HG02678 (cell line): Measurements from ENCODE around the gene SNX24.
A peak's percentile ranks its signal among the peaks of the same experiment; 100 is the strongest.

Experiments
- ATAC-seq: cut with Tn5 transposase; IDR thresholded peaks from one replicate; pipeline ENCODE4 v1.9.1; 2021; ENCODE audit warnings: mild to moderate bottlenecking, moderate library complexity; ENCODE audit not compliant: unreplicated experiment

SNX24 gene

GRCh38 chr5:122915717-122916461, 70.5 kb downstream of the SNX24 start:
- peak; percentile 92 for ATAC-seq

DNA sequence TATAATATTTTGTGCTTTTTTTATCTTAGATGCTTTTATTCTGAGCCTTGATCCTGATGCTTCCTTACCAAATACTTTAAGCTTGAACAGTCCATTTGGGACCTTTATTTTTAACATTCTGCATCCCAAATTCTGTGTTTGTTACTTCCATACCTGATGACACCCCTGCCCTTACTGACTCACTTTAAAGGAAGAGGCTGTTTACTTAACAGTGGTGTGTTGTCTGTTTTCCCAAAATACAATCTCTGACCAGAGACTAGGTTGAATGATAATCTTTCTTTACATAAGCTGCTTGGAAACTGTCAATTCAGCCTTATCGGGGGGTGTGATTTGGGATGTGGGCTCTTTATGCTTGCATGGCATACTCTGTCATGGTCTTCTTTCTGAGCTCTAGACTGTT, 71.1 kb downstream of the SNX24 start:
- ATAC-seq, result no peak

GRCh38 chr5:122919969-122920368, 74.6 kb downstream of the SNX24 start:
- ATAC-seq, result no peak

- no peak for ATAC-seq
Measured at GRCh38 chr5:122921826-122922225, 76.4 kb downstream of the SNX24 start.

- ATAC-seq, result no peak
Measured at GRCh38 chr5:122924203-122924602, 78.8 kb downstream of the SNX24 start.

- ATAC-seq, result no peak
Measured at GRCh38 chr5:122924719-122925395, 79.4 kb downstream of the SNX24 start.

DNA sequence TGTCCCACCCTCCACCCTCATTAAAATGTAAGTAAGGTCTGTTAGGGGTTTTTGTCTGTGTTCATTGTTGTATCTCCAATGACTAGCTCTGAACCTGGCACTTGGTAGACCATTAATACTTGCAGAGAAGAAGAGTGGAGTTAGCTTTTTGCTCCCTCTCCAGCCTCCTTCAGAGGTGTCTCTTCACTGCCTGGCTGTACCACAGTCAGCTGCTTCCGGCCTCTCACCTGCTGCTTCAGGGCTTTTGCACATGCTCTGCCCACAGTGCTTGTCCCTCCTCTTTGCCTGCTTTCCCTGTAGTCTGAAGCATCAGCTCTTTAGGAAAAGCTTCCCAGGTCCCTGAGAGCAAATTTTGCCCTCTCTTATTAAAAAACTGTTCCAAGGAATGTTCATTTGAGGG, 83.6 kb downstream of the SNX24 start:
- no peak for ATAC-seq

GRCh38 chr5:122929980-122930379, 84.6 kb downstream of the SNX24 start:
- ATAC-seq, result no peak

DNA sequence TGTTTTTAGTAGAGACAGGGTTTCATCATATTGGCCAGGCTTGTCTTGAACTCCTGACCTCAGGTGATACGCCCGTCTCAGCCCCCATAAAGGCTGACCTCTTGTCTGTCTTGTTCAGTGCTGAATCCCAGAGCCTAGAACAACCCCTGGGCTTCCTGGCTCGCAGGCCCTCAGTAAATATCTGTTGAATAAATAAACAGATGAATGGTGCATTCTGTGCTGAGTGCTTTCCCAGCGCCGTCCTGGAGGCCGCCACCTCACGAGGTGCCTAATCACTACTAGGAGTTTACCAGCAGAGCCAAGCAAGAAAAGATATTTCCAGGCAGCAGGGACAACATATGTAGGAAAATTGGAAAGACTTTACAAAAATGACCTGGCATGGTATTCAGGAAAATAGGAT, 88.5 kb downstream of the SNX24 start:
- ATAC-seq, result no peak

DNA sequence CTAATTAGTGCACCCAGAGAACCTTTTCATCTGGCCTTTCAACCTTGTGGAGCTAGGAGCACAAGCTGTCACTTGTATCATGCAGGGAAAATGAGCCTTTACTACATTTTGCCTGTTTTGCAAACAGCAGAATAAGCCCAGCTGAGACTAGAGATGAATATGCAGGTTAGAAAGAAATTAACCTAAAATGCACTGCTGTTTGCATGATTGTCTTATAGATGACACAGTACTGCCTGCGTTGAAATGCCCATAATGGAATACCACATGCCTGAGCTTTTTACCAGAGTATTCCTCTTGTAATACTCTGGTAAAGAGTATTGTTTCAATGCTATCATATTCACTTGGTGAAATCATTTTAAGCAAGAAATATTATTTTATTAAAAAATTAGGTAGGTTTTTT, 90.7 kb downstream of the SNX24 start:
- ATAC-seq, result no peak

DNA sequence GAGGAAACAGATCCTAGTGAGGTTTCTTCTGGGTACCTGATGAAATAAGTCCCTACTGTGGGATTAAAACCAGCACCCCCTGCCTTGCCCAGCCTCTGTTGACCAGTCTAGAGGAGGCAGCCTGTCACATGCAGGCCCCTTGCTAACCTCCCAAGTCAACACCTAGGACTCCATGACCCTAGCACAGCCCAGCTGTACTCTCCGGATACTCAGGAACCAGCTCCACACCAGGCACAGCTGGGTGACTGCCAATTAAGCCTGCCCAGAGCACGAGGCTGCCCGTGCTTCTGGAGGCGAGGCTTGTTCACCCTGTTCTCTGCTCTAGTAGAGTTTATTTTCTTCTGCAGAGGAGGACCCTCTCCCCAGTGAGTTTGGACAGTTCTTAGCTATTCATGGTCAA, 92.5 kb downstream of the SNX24 start:
- ATAC-seq, result no peak

- no peak for ATAC-seq
Measured at GRCh38 chr5:122940890-122941289, 95.5 kb downstream of the SNX24 start.

DNA sequence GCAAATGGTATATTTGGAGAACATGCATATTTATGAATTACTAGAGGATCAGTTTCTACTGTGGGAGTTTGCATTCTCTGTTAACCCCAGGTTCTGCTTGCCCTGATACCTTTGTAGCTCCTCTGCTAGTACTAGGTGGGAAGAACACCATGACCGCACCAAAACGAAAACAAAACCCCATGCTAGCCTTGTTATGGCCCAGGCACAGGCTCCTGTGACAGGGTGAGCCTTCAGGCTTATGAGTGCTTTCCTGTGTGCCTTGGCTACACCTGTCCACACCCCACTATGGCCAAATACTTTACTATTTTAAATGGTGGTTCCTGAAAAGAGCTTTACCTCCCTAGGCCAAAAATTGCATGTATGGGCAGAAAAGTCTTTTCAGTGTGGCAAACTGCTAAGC, 96.3 kb downstream of the SNX24 start:
- ATAC-seq, result no peak

GRCh38 chr5:122942164-122942914, 96.9 kb downstream of the SNX24 start:
- ATAC-seq, result no peak

DNA sequence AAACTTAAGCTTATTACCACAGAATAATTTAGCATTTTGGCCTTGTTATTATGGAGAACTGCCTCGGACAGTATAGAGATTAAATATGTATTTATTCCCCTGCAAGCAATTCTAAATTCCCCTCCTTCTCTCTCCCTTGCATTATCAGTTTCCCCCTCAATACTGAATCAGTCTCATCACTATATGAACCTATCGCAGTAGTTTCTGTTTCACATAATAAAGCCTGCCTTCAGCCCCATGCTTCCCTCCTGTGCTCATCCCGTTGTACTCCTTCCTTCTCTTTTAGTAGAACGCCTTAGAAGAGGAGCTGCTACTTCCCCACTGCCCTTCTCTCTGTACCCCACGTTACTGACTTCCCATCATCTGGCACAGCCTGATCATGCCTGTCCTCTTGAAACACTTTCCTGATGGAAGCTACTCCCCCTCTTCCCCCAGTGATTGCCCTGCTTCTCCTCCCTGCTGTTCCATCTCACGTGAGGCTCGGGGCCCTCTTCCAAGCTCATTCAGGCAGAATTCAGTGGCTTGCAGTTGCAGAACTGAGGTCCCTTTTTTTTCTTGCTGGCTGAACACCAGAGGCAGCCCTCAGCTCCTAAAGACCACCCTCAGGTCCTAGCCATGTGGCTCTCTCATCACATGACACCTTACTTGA, 97.8 kb downstream of the SNX24 start:
- no peak for ATAC-seq

GRCh38 chr5:122944051-122944450, 98.6 kb downstream of the SNX24 start:
- no peak for ATAC-seq

- no peak for ATAC-seq
Measured at GRCh38 chr5:122947372-122947771, 102.0 kb downstream of the SNX24 start.

DNA sequence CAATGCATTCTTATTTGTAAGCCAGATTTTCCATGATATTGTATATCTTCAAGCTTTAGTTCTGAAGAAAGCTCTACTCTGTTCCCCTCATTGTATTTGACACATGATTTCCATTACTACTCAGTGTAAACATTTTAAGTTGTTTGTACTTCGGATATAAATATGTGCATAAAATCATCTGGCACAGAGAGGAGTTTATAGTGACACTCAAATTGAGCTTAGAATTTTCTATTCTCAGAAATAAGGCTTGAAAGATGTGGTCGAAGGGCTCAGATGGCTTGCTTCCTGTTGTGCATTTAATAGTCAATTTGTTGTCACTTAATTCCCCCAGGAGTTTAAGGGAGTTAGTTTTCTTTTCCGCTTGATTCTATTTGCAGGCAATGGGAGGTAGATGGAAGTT, 102.4 kb downstream of the SNX24 start:
- ATAC-seq, result no peak

- no peak for ATAC-seq
Measured at GRCh38 chr5:122948319-122948718, 102.9 kb downstream of the SNX24 start.

DNA sequence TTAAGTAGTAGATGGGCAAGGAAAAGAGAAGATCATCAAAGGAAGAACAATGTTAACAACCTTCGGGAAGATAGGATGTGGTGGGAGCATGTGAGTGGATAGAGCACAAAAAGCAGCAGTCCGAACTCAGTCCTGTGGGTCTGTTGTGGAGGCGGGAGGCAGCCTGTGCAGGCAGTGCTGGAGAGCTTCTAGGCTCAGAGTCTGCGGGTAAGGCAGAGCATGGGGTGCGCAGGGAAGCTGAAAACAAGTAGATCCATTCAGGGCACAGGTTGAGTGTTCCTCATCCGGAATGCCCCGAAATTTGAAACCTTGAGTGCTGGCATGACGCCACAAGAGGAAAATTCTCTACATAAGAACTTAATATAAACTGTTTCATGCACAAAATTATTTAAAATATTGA, 106.2 kb downstream of the SNX24 start:
- no peak for ATAC-seq

DNA sequence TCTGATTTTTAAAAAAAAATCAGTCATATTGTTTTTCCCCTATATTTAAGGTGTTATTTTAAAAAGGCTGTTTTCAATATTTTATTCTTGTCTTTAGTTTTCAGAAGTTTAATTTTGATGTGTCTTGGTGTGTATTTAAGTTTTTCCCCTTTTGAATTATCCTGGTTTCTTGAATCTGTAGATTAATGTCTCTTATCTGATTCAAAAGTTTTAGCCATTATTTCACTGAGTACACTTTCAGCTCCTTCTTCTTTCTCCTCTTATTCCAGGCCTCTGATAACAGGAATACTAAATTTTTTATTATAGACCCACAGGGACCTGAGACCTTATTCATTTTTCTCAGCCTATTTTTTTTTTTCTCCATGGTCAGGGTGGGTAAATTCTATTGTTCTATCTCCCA, 109.3 kb downstream of the SNX24 start:
- ATAC-seq, result no peak
